ENCODE results near the gene LRRIQ1. TPM values are rescaled to one million over a fixed set of nuclear protein-coding genes. Genes with fewer than 3 reads are reported as not detected.

Gene LRRIQ1
- total RNA-seq, 1 donor from 2014 or later, result not detected

- DNase-seq (ENCODE audit: extremely low spot score, unreplicated experiment), result no peak
- Mint-ChIP-seq H3K27me3 (ENCODE audit: unreplicated experiment) (no peaks in the 10 kb centered on the region), H3K4me3 (ENCODE audit: unreplicated experiment) (no peak overlapping the region), H3K9me3 (ENCODE audit: unreplicated experiment) (peaks cover 4% of the 10 kb centered on the region), H3K4me1 (ENCODE audit: unreplicated experiment) (peaks cover 21% of the 10 kb centered on the region), H3K27ac (ENCODE audit: unreplicated experiment) (no peak overlapping the region), H3K36me3 (ENCODE audit: unreplicated experiment) (no peaks in the 10 kb centered on the region)
- TF ChIP-seq CTCF (IDR thresholded peaks at IDR 0.05), result no peak
Observed at GRCh38 chr12:85179680-85180270, 143.6 kb downstream of the LRRIQ1 start.

GRCh38 chr12:85182699-85183098 lies 146.5 kb downstream of the LRRIQ1 start:
- Mint-ChIP-seq H3K4me3 (ENCODE audit: unreplicated experiment) (no peak overlapping the region), H3K4me1 (ENCODE audit: unreplicated experiment) (peaks cover 19% of the 10 kb centered on the region), H3K36me3 (ENCODE audit: unreplicated experiment) (no peaks in the 10 kb centered on the region), H3K27me3 (ENCODE audit: unreplicated experiment) (no peaks in the 10 kb centered on the region), H3K27ac (ENCODE audit: unreplicated experiment) (peak overlapping the region; percentile 75), H3K9me3 (ENCODE audit: unreplicated experiment) (peaks cover 4% of the 10 kb centered on the region)
- peak; percentile 88 for DNase-seq (ENCODE audit: extremely low spot score, unreplicated experiment)
- TF ChIP-seq CTCF (IDR thresholded peaks at IDR 0.05), result no peak

- no peak for DNase-seq (ENCODE audit: extremely low spot score, unreplicated experiment)
- Mint-ChIP-seq H3K27me3 (ENCODE audit: unreplicated experiment) (no peaks in the 10 kb centered on the region), H3K4me1 (ENCODE audit: unreplicated experiment) (peaks cover 19% of the 10 kb centered on the region), H3K36me3 (ENCODE audit: unreplicated experiment) (no peaks in the 10 kb centered on the region), H3K9me3 (ENCODE audit: unreplicated experiment) (peaks cover 4% of the 10 kb centered on the region), H3K27ac (ENCODE audit: unreplicated experiment) (no peak overlapping the region), H3K4me3 (ENCODE audit: unreplicated experiment) (no peak overlapping the region)
- TF ChIP-seq CTCF (IDR thresholded peaks at IDR 0.05), result no peak
Observed at GRCh38 chr12:85183855-85184254, 147.7 kb downstream of the LRRIQ1 start.

GRCh38 chr12:85186236-85186635 lies 150.1 kb downstream of the LRRIQ1 start:
- H3K4me1 Mint-ChIP-seq (ENCODE audit: unreplicated experiment), result peaks cover 19% of the 10 kb centered on the region
- no peaks in the 10 kb centered on the region for H3K36me3 Mint-ChIP-seq (ENCODE audit: unreplicated experiment)
- no peak for DNase-seq (ENCODE audit: extremely low spot score, unreplicated experiment)

GRCh38 chr12:85188619-85189018 lies 152.5 kb downstream of the LRRIQ1 start:
- no peak for TF ChIP-seq CTCF (IDR thresholded peaks at IDR 0.05)
- Mint-ChIP-seq H3K27me3 (ENCODE audit: unreplicated experiment) (no peaks in the 10 kb centered on the region), H3K4me3 (ENCODE audit: unreplicated experiment) (no peak overlapping the region), H3K4me1 (ENCODE audit: unreplicated experiment) (peaks cover 3% of the 10 kb centered on the region), H3K27ac (ENCODE audit: unreplicated experiment) (no peak overlapping the region), H3K36me3 (ENCODE audit: unreplicated experiment) (no peaks in the 10 kb centered on the region), H3K9me3 (ENCODE audit: unreplicated experiment) (no peaks in the 10 kb centered on the region)
- no peak for DNase-seq (ENCODE audit: extremely low spot score, unreplicated experiment)

More at GRCh38 chr12:85186236-85186635, 150.1 kb downstream of the LRRIQ1 start:
- no peak for TF ChIP-seq CTCF (IDR thresholded peaks at IDR 0.05)
- Mint-ChIP-seq H3K27me3 (ENCODE audit: unreplicated experiment) (no peaks in the 10 kb centered on the region), H3K9me3 (ENCODE audit: unreplicated experiment) (peaks cover 4% of the 10 kb centered on the region), H3K4me3 (ENCODE audit: unreplicated experiment) (no peak overlapping the region), H3K27ac (ENCODE audit: unreplicated experiment) (no peak overlapping the region)
